ENCODE data around the gene ATP5F1B. TPM values are rescaled to one million over a fixed set of nuclear protein-coding genes. Genes with fewer than 3 reads are reported as not detected.

The ATP5F1B gene
- total and polyA plus RNA-seq, 9 of the 15 experiments (the other 6 are each of a cell fraction or from before 2014, with no cell fraction given) = 908 to 3,125 (median 1,482) TPM

DNA sequence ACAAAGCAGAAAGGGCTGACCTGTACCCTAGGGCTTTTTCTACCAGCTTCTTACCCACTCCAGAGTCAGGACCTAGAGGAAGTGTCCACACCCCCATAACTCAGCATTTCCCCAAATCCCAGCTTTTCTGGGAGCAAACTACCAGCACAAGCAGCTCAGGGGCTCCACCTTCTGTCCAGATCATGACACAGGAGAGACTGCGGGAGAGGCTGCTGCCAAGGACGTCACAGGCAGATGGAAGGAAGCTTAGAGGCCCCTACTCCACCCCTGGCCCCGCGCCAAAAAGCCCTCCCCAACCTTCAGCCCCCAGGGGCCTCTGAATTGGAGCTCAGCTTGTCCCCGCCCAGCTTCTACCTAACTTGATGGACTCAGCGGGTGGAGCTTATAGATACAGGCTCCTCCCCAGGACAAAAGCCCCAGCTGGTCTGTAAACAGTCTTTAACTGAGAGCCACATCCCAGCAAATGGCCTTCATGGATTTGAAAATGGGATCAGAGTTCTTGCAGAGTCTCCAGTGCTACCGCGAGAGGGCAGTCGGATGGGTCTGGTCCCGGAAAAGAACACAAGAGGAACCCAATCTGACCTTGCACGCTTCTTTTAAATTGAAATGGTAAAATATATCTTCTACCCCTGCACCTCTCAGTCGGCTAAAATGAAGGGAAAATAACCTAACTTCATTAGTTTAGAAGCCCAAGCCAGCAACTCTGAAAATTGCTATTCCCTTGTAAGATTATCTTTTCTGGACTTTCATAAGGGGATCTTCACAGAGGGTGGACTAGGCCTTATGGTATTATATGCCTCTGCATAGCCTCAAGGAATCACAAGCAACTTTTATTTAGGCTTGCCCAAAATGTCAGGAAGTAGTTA is 8.9 kb downstream of the ATP5F1B start (continued):
- TF ChIP-seq, protein P1, sequence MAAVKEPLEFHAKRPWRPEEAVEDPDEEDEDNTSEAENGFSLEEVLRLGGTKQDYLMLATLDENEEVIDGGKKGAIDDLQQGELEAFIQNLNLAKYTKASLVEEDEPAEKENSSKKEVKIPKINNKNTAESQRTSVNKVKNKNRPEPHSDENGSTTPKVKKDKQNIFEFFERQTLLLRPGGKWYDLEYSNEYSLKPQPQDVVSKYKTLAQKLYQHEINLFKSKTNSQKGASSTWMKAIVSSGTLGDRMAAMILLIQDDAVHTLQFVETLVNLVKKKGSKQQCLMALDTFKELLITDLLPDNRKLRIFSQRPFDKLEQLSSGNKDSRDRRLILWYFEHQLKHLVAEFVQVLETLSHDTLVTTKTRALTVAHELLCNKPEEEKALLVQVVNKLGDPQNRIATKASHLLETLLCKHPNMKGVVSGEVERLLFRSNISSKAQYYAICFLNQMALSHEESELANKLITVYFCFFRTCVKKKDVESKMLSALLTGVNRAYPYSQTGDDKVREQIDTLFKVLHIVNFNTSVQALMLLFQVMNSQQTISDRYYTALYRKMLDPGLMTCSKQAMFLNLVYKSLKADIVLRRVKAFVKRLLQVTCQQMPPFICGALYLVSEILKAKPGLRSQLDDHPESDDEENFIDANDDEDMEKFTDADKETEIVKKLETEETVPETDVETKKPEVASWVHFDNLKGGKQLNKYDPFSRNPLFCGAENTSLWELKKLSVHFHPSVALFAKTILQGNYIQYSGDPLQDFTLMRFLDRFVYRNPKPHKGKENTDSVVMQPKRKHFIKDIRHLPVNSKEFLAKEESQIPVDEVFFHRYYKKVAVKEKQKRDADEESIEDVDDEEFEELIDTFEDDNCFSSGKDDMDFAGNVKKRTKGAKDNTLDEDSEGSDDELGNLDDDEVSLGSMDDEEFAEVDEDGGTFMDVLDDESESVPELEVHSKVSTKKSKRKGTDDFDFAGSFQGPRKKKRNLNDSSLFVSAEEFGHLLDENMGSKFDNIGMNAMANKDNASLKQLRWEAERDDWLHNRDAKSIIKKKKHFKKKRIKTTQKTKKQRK (IDR thresholded peaks at IDR 0.05; ENCODE audit: borderline replicate concordance, low read depth, low read length) = no peak
- no peak for TF ChIP-seq E2F3 (CRISPR knock-in tag; IDR thresholded peaks at IDR 0.05)
- TF ChIP-seq MIER1 (IDR thresholded peaks at IDR 0.05; ENCODE audit: low read depth) = no peak
- TF ChIP-seq POLR2A (conservative IDR thresholded peaks at IDR 0.05) = peak; percentile 76
- TF ChIP-seq ATF7 (IDR thresholded peaks at IDR 0.05) = peak; percentile 95
- TF ChIP-seq ZNF589 (CRISPR knock-in tag; IDR thresholded peaks at IDR 0.05; ENCODE audit: low read depth) = no peak
- TF ChIP-seq, protein P2, sequence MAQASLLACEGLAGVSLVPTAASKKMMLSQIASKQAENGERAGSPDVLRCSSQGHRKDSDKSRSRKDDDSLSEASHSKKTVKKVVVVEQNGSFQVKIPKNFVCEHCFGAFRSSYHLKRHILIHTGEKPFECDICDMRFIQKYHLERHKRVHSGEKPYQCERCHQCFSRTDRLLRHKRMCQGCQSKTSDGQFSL (CRISPR knock-in tag; IDR thresholded peaks at IDR 0.05) = no peak
- TF ChIP-seq, protein P2 (tag; IDR thresholded peaks at IDR 0.05) = no peak
- TF ChIP-seq KAT2B (IDR thresholded peaks at IDR 0.05; ENCODE audit: low read depth, low read length) = no peak
- TF ChIP-seq, protein P3, sequence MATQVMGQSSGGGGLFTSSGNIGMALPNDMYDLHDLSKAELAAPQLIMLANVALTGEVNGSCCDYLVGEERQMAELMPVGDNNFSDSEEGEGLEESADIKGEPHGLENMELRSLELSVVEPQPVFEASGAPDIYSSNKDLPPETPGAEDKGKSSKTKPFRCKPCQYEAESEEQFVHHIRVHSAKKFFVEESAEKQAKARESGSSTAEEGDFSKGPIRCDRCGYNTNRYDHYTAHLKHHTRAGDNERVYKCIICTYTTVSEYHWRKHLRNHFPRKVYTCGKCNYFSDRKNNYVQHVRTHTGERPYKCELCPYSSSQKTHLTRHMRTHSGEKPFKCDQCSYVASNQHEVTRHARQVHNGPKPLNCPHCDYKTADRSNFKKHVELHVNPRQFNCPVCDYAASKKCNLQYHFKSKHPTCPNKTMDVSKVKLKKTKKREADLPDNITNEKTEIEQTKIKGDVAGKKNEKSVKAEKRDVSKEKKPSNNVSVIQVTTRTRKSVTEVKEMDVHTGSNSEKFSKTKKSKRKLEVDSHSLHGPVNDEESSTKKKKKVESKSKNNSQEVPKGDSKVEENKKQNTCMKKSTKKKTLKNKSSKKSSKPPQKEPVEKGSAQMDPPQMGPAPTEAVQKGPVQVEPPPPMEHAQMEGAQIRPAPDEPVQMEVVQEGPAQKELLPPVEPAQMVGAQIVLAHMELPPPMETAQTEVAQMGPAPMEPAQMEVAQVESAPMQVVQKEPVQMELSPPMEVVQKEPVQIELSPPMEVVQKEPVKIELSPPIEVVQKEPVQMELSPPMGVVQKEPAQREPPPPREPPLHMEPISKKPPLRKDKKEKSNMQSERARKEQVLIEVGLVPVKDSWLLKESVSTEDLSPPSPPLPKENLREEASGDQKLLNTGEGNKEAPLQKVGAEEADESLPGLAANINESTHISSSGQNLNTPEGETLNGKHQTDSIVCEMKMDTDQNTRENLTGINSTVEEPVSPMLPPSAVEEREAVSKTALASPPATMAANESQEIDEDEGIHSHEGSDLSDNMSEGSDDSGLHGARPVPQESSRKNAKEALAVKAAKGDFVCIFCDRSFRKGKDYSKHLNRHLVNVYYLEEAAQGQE (IDR thresholded peaks at IDR 0.05; ENCODE audit: borderline replicate concordance) = peak; percentile 77
- TF ChIP-seq, protein P3 (CRISPR knock-in tag; IDR thresholded peaks at IDR 0.05; ENCODE audit: low read depth) = 0 out of 2 replicates have a peak, but pooled peaks have one; percentile 56
- TF ChIP-seq, protein P4, sequence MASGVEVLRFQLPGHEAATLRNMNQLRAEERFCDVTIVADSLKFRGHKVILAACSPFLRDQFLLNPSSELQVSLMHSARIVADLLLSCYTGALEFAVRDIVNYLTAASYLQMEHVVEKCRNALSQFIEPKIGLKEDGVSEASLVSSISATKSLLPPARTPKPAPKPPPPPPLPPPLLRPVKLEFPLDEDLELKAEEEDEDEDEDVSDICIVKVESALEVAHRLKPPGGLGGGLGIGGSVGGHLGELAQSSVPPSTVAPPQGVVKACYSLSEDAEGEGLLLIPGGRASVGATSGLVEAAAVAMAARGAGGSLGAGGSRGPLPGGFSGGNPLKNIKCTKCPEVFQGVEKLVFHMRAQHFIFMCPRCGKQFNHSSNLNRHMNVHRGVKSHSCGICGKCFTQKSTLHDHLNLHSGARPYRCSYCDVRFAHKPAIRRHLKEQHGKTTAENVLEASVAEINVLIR (CRISPR knock-in tag; IDR thresholded peaks at IDR 0.05) = no peak
